Stimulated activated CD4-positive, alpha-beta T cell treated with anti-CD3 and anti-CD28 coated beads, TNF-alpha, amount 100 ng/mL, for 4 hours (primary cell): ENCODE data around the gene PLRG1.
A peak's percentile ranks its signal among the peaks of the same experiment; 100 is the strongest.
"Not testable (repeated sequence)": the region's sequence is repeated elsewhere in the genome, so short reads cannot be mapped to it uniquely, and the experiment has no call there.

Experiments
- DNase-seq, 3 experiments: peaks; one replicate each; pipeline ENCODE4 v3.0.0-alpha.2; 2020; ENCODE audit warnings: low read depth in 3 of 3

Gene PLRG1

DNA sequence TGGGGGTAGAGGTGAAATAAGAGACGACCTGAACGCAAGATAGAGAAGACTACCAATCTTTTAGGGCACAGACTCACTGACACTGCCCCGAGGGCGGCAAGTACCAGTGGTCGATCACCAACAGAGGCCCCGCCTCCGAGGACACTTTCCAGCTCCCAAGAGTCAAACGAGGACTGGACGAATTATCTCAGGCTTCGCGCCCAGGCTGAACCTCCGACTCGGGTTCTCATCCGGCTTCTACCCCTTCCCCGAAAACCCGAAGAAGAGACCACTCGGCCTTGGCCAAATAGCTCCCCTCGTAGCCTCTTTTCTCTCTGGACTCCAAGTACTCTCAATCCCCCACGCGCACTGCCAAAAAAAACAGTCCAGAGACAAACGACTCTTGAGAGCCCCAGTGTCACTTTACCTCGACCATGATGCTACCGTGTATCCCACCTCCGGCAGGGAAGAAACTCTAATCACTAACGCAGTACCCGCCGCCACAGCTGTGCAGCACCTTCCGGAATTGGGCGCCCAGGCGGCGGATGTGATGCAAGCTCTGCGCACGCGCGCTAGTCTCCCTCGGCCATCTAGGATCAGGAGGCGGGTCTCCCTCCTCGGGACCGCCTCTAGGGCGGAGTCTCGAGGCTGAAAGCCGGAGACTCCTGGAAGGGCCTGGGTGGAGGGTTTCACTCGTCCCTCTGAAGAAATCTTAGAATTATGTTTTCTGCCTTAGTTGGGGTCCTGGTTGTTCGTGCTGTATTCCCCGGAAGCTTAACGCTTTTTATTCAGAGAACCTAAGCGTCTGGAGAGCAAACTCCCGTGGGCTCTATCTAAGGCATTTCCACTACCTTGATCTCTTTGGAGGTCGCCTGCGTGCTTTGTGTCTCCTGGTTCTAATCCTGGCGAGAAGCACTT is at the start of gene PLRG1:
Gene PLRG1, minus strand, starts transcription at position 507 of the 897 bp plus-strand sequence. Its CDS starts 92 bp downstream, at position 415.
- DNase-seq: peak; percentile 91 to 93 (median 92)

DNA sequence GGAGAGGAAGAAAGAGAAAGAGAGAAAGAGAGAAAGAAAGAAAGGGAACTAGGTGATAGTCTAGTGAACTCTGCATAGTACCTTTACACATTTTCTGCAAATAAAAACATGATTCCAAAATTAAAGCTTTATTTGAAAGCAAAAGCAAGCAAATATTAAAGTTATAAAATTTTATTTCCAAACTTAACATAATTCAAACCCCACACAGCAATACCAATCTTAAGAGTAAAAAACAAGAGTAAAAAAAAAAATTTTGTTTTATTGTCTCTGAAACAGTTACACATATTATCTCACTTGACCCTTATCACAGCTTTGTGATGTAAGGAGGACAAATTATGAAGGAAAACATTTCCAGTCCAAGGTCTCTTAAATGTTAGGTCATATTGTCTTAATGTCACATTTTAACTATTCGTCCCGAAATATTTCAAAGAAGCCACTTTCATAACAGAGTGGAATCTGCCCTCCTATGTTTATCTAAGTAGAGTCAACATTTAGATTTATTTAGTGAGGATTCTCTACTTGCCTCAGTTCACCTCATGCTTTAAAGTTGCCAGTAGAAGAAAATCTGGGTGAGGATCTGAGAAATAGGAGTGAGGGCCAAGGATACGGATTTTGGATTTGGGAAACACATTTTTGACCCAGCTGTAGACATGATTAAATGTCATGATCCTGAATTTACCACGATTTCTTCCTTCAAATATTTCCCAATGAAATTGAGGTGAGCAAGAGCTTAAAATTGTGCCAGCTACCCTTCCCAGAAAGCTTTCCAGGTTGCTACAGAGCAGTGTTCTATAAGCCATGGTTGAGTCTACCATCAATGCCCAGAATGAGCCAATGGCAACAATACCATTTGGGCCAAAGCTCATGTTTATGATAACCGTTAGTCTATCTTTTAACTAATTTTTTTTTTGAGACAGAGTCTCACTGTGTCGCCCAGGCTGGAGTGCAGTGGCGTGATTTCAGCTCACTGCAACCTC is 47.9 kb upstream of the PLRG1 start:
- no peak for DNase-seq

DNA sequence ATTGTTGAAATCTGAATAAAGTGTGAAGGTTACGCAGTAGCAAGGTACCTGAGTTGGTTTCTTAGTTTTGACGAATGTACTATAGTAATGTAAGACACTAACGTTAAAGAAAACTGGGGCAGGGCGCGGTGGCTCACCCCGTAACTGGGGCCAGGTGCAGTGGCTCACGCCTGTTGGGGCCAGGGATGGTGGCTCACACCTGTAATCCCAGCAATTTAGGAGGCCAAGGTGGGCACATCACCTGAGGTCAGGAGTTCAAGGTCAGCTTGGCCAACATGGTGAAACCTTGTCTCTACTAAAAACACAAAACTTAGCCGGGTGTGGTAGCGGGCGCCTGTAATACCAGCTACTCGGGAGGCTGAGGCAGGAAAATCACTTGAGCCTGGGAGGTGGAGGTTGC is 47.1 kb upstream of the PLRG1 start:
- DNase-seq: not testable (repeated sequence)

DNA sequence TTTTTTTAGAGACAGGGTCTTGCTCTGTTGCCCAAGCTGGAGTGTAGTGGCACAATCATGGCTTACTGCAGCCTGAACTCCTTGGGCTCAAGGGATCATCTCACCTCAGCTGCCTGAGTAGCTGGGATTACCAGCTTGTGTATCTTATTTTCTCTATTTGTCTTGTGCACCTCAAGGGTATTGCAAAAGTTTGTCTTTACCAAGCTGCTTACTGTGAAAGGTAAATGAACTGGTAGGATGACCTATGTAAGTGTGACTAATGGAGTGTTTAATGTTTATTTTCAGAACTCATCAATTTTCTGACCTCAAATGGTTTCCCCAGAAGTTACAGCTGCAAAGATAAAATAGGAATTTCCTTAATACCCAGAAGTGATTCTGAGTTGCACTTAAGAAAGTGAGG is 45.6 kb upstream of the PLRG1 start:
- no peak for DNase-seq

DNA sequence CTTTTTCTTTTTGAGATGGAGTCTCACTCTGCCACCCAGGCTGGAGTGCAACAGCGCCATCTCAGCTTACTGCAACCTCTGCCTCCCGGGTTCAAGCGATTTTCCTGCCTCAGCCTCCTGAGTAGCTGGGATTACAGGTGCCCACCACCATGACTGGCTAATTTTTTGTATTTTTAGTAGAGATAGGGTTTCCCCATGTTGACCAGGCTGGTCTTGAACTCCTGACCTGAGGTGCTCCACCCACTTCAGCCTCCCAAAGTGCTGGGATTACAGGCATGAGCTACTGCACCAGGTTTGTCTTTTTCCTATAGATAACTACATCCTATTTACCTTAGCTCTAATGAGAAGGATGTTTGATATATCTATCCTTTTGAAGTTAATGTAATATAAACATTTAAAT is 44.1 kb upstream of the PLRG1 start:
- not testable (repeated sequence) for DNase-seq

DNA sequence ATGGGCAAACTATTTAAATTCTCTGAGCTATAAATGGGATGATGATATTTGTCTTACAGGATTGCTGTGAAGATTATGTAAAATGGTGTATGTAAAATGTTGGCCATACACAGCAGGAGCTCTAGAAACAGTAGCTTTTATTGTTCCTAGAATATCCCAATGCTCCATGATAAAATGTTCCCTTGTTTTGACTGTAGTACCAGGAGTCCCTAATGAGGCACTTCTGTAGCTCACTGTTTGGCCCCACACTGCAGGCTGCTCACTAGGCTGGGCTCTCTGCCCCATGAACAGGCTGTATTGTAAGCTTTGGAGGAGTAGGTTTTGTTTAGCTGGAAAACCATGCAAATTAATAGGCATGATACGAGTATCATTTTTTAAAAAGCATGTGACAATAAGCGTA is 43.7 kb upstream of the PLRG1 start:
- no peak for DNase-seq

DNA sequence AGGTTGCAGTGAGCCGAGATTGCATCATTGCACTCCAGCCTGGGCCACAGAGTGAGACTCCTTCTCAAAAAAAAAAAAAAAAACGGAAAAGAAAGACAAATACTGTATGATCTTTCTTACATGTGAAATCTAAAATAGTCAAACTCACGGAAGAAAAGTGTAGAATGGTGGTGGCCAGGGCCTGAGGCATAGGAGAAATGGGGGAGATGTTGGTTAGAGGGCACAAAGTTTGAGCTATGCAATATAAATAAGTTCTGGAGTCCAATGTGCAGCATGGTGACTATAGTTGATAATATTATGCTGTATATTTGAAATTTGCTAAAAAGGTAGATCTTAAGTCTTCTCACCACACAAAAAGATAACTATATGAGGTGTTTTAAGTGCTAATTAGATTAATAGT is 41.7 kb upstream of the PLRG1 start:
- no peak for DNase-seq

DNA sequence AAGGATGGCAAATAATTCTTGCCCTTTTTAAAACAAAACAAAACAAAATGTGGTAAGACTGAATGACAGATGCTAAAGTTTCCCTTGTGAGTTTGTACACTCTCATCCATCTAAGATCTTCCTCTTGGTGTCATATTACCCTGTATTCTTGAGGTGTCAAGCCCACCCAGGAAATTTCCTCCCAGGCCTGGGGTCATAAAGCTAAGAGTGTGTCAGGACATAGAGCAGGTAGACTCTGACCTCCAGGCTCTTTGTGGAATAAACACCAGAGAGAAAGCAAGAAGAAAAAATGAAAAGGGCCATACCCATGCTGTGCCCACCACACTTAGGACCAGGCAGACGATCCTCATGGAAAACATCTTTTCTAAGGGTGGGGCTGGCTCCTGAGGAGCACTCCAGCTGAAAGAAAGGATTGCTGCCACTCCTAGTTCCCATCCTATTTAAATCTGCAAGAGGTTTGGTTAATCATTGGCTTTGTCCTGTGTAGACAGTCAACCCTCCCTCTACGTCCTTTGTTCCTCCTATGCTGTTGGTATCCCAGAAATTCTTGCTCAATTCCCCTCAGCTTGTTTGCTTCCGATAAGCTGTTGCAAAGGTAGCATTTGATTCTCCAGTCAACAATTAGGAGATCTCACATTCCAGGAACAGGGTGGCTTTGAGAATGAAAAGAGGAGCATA is 40.3 kb upstream of the PLRG1 start, which contains the start of gene FGA:
Gene FGA, minus strand, starts transcription at position 414 of the 678 bp plus-strand sequence. Its CDS starts 55 bp downstream, at position 359.
- DNase-seq: no peak

DNA sequence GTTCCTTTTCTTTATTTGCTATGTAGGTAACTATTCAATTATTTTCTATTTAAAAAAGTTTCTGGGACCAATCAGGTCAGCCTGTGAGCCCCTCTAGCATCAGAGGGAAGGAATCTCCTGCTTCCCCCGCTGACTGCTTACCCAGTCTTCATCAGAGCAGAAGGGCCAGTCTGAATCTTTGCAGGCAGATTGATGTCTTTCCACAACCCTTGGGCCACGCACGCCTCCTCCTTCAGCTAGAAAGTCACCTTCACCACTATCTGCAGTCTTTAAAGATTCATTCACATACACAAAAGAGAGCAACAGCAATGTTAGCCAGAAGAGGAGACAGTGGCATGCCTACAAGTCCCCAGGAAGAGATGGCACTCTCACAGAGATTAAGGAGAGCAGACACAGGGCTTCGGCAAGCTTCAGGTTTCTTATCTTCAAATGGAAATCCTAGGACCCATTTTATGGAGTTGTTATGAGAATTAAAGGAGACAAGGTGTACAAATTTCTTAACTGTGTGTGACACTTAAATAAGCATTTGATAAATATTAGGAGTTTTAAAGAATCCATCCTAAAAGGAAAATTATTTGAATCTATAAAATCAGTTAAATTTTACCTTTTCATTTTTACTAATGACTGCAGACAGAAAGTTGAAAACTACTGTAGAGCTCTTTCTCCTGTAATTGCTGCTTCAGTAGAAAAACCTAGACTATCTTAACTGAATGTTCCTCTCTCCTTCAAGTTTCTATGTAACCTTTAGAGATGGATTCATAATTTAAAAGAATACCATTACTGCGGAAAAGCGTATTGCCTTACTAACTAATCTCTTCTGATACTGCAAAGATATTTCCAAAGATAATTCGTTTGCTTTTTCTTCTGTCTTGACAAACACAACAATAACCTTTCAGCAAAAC is 39.3 kb upstream of the PLRG1 start:
- DNase-seq: no peak

DNA sequence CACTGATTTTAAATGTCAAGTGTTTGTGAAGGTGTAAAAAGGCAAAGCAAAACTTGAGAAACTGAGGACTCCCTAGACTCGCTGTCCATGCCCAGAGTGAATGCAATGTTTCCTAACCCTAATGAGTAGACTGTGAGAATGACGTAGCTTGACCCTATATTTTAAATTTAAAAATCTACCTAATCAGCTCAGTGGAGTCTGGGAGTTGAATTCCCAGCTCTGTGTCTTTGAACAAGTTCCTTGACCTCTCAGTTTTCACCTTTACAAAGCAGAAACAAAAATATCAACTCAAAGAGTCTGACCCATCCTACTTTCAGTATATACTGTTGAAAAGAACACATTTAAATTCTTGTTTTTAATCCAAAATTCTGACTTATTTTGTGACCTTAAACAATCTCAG is 38.0 kb upstream of the PLRG1 start:
- no peak for DNase-seq

DNA sequence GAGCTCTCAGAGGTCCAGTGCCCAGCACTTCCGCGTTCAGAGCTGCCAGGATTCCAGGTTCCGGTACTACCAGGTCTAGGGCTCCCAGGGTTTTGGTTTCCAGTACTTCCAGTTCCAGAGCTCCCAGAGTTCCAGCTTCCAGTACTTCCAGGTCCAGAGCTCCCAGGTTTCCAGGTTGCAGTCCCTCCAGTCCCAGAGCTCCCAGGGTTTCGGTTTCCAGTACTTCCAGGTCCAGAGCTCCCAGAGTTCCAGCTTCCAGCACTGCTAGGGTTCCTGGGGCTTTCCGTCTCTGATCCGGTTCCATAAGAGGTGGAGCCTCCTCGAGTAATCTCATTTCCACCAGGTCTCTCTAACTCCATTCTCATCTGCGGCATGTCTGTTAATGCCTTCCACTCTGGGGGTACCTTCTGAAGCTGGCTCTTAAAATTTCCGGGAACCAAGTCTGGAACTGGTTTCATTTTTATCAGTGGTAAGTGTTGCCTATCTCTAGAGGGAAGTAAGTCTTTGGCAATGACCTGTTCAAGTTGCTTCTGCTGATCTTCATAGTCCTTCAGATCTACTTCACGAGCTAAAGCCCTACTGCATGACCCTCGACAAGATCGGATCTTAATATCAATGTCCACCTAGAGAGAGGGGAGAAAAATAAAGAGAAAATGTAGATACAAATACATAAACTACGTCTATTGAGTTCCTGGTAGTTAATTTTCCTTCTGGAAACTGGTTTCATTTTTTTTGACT is 36.3 kb upstream of the PLRG1 start:
- DNase-seq: no peak

DNA sequence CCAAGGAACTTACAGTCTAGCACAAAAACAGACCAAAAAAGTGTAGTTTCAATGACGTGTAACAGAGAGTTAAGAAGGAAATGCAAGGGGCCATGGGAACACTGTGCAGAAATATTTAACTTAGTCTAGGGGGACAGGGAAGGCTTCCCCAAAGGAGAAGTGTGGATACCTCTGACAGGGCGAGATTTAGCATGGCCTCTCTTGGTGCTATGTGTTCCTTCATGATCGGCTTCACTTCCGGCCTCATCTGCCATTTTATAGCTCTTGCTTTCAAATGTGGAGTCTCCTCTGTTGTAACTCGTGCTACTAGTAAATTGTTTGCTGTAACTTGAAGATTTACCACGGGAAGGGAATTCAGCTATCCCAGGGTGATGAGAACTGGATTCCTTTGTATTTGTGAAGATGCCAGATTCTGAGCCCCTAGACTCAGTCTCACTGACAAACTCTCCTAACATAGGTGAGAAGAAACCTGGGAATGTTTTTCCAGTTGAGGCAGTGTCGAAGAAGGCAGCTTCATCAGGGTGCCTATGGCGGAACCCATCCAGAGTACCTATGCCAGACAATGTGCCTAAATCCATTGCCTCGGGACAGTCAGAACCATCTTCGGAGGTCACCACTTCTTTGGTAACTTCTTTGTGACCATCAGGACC is 35.3 kb upstream of the PLRG1 start:
- no peak for DNase-seq

DNA sequence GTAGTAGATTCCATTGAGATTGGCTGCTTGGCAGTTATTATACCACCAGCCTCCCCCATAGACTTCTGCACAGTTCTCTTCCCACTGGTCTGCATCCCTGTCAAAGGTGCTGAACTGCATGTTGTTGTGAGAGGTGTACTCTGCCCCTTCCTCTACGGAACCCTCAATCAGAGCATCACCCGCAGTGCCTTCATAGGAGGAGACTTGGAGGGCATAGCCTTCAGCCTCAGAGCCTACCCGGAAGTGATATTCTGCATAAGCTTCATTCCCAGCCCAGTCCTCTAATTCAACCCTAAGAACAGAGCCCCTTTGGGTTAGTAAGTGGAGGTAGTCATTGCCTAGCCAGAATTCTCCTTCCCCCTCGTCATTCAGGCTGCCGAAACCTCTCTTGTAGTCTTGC is 34.1 kb upstream of the PLRG1 start:
- DNase-seq: no peak

DNA sequence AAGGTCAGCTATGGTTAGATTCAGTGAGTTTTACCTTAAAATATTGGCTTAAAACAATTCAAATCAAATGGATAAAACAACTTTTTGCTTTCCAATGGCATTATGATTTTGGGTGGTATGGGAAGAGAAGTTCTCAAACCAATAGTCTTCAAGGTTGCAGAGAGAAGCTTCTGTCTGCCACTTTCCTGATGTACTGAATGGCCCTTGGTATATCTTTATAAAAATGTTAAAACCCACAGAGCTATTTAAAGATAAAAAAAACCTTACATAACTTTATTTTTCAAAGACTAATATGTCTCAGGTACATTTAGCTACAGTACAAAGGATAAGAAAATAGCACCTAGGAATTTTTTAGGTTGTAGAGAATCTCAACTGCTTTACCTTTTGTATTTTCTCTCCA is 33.5 kb upstream of the PLRG1 start:
- DNase-seq: no peak

DNA sequence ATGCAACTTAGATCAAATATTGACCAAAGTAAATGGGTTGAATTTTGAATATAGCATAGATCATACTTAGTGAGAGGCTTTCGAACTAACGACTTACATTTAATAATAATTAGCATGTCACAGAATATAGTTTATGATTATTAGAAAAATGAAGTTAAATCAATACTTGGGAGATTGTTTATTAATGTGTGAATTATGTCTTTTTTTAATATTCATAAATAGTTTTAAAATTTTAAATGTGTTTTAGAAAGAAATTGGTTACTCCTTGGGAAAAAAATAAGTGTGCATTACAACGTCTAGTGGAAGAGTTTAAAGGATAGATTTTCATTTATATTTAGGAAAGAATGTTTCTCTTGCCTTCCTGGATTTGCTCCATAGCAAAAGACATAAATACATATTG is 33.0 kb upstream of the PLRG1 start:
- no peak for DNase-seq

DNA sequence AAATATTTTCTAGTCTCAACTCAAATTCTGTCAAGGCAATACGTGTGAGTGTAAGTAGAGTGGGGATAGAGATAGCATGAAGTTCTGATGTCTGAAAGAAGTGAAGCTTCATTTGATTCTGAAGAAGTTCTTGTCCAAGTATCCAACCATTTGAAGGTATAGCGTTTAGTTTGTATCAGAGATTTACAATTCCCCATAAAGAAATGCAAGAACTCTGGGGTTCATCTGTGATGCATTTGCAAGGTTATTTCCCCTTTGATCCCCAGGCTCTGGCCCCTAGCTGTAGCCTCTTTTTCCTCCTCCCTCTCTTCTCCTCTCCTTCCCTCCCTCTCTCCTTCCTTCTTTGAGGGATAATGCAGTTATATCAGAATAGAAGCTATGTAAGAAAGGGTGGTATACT is 32.5 kb upstream of the PLRG1 start:
- no peak for DNase-seq

DNA sequence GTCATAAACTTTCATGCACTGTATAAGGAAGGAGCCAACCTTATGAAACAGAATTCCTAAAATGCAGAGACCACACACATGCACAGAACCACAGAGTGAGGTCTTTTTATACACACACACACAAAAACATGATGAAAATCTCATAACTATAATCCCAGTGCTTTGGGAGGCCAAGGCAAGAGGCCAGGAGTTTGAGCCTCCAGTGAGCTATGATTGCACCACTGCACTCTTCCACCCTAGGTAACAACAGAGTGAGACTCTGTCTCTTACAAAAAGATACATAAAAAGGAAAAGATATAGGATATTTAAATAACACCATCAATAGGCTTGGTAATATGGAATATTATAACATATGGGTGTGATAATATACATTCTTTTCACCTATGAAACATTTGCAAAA is 29.7 kb upstream of the PLRG1 start:
- no peak for DNase-seq

DNA sequence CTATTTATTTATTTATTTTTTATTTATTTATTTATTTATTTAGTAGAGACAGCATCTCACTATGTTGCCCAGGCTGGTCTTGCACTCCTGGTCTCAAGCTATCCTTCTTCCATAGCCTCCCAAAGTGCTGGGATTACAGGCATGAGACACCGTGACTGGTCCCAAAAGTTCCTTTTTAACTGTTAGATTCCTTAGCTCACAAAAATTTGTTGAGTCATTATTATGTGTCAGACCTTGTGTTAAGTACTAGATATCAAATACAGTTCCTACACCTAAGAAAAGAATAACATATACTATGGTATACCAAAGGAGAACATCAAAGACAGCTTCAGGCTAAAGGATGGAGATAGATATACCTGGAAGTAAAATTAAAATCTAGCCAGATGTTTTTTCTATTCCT is 28.7 kb upstream of the PLRG1 start:
- no peak for DNase-seq

DNA sequence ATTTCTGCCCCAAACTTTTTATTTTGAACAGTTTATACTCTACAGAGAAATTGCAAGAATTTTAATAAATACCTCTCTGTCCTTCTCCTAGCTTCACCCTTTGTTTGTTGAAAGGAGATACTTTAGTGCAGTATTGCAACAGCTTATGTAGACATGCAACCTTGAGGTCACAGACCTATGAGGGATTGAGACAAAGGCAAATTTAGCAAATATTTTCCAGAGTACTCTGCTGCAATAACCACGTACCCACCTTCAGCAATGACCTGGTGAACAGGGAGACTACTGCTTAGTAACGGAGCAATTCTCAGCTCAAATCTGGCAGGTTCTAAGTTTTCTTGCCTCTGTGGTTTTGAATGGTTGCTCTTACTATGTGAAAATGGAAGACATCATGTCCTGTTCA is 27.1 kb upstream of the PLRG1 start:
- no peak for DNase-seq

DNA sequence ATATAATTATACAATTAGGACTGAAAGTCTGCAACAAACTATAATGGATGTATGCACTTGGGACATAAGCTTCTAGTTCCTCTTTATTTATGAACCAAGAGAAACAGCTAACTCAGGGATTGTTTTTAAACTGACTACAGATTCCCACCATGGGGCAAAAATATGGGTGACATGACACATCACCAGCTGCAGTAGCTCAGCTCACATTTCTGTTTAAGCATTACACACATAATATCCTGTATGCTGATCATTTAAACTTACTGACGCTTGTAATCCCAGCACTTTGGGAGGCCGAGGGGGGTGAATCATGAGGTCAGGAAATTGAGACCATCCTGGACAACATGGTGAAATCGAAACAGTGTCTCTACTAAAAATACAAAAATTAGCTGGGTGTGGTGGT is 24.1 kb upstream of the PLRG1 start:
- DNase-seq: no peak
